GM13976 (cell line): ENCODE data around the gene ANO2.

Source experiments
- DNase-seq: peaks from one replicate; pipeline ENCODE4 v3.0.0; 2012; ENCODE audit warnings: low spot score
- CTCF ChIP-seq: IDR thresholded peaks from 2 replicates; pipeline ENCODE4 v1.5.1; 2012; ENCODE audit warnings: borderline replicate concordance, mild to moderate bottlenecking; ENCODE audit not compliant: insufficient read depth; ENCODE audit errors: extremely low read depth, missing control alignments, control extremely low read depth
- in situ Hi-C: fragments of 300-500 bp; cut with MboI; formaldehyde crosslinking; loops from one replicate; pipeline ENCODE4 v1.12.0; 2022; ENCODE audit warnings: low sequenced_read_pairs, mixed read lengths, inconsistent platforms; ENCODE audit not compliant: unreplicated experiment

The ANO2 gene

GRCh38 chr12:5817246-5817645 is 127.8 kb downstream of the ANO2 start:
- no peak for DNase-seq
- in situ Hi-C loops: no loop called here
- no peak for TF ChIP-seq CTCF

- DNase-seq: no peak
- no peak for TF ChIP-seq CTCF
- in situ Hi-C loops: no loop called here
Observed at GRCh38 chr12:5809586-5809985, 135.5 kb downstream of the ANO2 start.

GRCh38 chr12:5808981-5809380 is 136.1 kb downstream of the ANO2 start:
- in situ Hi-C loops: no loop called here
- no peak for TF ChIP-seq CTCF
- DNase-seq: no peak

- no peak for DNase-seq
- in situ Hi-C loops: no loop called here
- no peak for TF ChIP-seq CTCF
Observed at GRCh38 chr12:5807514-5808219, 137.4 kb downstream of the ANO2 start.

GRCh38 chr12:5807090-5807414 is 138.0 kb downstream of the ANO2 start:
- in situ Hi-C loops: no loop called here
- no peak for TF ChIP-seq CTCF
- DNase-seq: no peak

GRCh38 chr12:5806371-5807089 is 138.5 kb downstream of the ANO2 start:
- in situ Hi-C loops: no loop called here
- DNase-seq: no peak
- no peak for TF ChIP-seq CTCF

GRCh38 chr12:5803532-5803931 is 141.5 kb downstream of the ANO2 start:
- no peak for TF ChIP-seq CTCF
- no peak for DNase-seq
- in situ Hi-C loops: no loop called here
